A549 (cell line): ENCODE results near the gene UBE2E2. TPM values are rescaled to one million over a fixed set of nuclear protein-coding genes. Genes with fewer than 3 reads are reported as not detected.
A peak's percentile ranks its signal among the peaks of the same experiment; 100 is the strongest.

Source experiments
- ATAC-seq, 2 experiments: fragments of 200-7000 bp in 1 of 2; fragments of >200 bp in 1 of 2; cut with Nextera tagmentation in 1 of 2; cut with Tn5 transposase in 1 of 2; 3 replicates each; pipeline versions ENCODE4 v1.8.0 to v1.9.1; 2018 to 2020; ENCODE audit warnings: mild to moderate bottlenecking in 1 of 2, moderate library complexity in 1 of 2
- CTCF ChIA-PET: fragments of 300-600 bp; sonication (Branson Sonifier 250); formaldehyde crosslinking; extraction: SDS; loops from one replicate; lab custom pipeline; 2021; ENCODE audit warnings: antibody characterized with exemption, inconsistent platforms; lab: Yijun Ruan, JAX
- POLR2A ChIA-PET: fragments of 350-600 bp; formaldehyde crosslinking; extraction: SDS; loops from one replicate; lab custom pipeline; 2021; ENCODE audit warnings: antibody characterized with exemption, inconsistent platforms; lab: Yijun Ruan, JAX
- DNase-seq, 2 experiments: peaks; one replicate each; pipeline versions ENCODE4 v3.0.0 to v3.0.0-alpha.2; 2011 to 2016; ENCODE audit warnings: low read depth in 1 of 2, low spot score in 1 of 2
- FAIRE-seq: peaks from 2 replicates; lab custom pipeline; 2011; peaks lifted over from hg19 to GRCh38; lab: Jason Lieb, UNC
- H3K27ac ChIP-seq, 2 experiments: fragments of >200 bp; sonication (Bioruptor Twin); formaldehyde crosslinking; 3 replicates each; pipeline ENCODE4 v1.5.1; 2016 to 2017
- H3K4me1 ChIP-seq: fragments of >200 bp; sonication (Bioruptor Twin); formaldehyde crosslinking; 3 replicates; pipeline ENCODE4 v1.6.1; 2016
- H3K4me2 ChIP-seq: fragments of >200 bp; sonication (Bioruptor Twin); formaldehyde crosslinking; 3 replicates; pipeline ENCODE4 v1.6.1; 2016
- H3K4me3 ChIP-seq: fragments of >200 bp; sonication (Bioruptor Twin); formaldehyde crosslinking; 3 replicates; pipeline ENCODE4 v1.5.1; 2016
- H3K9me3 ChIP-seq: fragments of >200 bp; sonication (Bioruptor Twin); formaldehyde crosslinking; 3 replicates; pipeline ENCODE4 v1.6.1; 2016
- CBX8 ChIP-seq: fragments of 200-600 bp; sonication (generic); IDR thresholded peaks from 2 replicates; pipeline ENCODE4 v1.6.1; 2016
- CEBPB ChIP-seq, 2 experiments: fragments of >200 bp in 1 of 2; sonication (Bioruptor Twin) in 1 of 2; formaldehyde crosslinking in 1 of 2; IDR thresholded peaks; 2 replicates each; pipeline ENCODE4 v1.6.1; 2012 to 2016
- CHD2 ChIP-seq: fragments of 150-350 bp; IDR thresholded peaks from 2 replicates; pipeline ENCODE4 v1.6.1; 2014; ENCODE audit warnings: low read length; ENCODE audit not compliant: partially characterized antibody
- CHD4 ChIP-seq: fragments of 200-600 bp; sonication (generic); IDR thresholded peaks from 2 replicates; pipeline ENCODE4 v1.6.1; 2016; ENCODE audit warnings: antibody characterized with exemption, mild to moderate bottlenecking, borderline replicate concordance
- CTCF ChIP-seq: fragments of >200 bp; sonication (Bioruptor Twin); formaldehyde crosslinking; IDR thresholded peaks from 3 replicates; pipeline ENCODE4 v1.5.1; 2016
- E2F6 ChIP-seq: IDR thresholded peaks from 2 replicates; pipeline ENCODE4 v1.6.1; 2012; ENCODE audit warnings: low read depth, borderline replicate concordance
- EHF ChIP-seq: fragments of 250-450 bp; sonication (Bioruptor Pico); IDR thresholded peaks from 2 replicates; pipeline ENCODE4 v1.5.0; 2020; ENCODE audit warnings: mild to moderate bottlenecking
- EP300 ChIP-seq, 2 experiments: fragments of >200 bp; sonication (Bioruptor Twin); formaldehyde crosslinking; IDR thresholded peaks; 2 replicates in 1 of 2; 3 replicates in 1 of 2; pipeline ENCODE4 v1.6.1; 2016 to 2017
- HEYL ChIP-seq: fragments of 250-450 bp; sonication (Bioruptor Pico); IDR thresholded peaks from 2 replicates; pipeline ENCODE4 v1.8.0; 2021; ENCODE audit warnings: mild to moderate bottlenecking, moderate library complexity
- HOXB5 ChIP-seq: fragments of 250-450 bp; sonication (Bioruptor Pico); IDR thresholded peaks from 2 replicates; pipeline ENCODE4 v1.5.0; 2020; ENCODE audit warnings: mild to moderate bottlenecking, moderate library complexity
- KDM5A ChIP-seq: fragments of 200-600 bp; sonication (generic); IDR thresholded peaks from 2 replicates; pipeline ENCODE4 v1.6.1; 2016; ENCODE audit warnings: antibody characterized with exemption, mild to moderate bottlenecking
- MAFK ChIP-seq: fragments of 450-650 bp; IDR thresholded peaks from 2 replicates; pipeline ENCODE4 v1.6.1; 2014; ENCODE audit not compliant: partially characterized antibody
- NR3C1 ChIP-seq: fragments of >200 bp; sonication (Bioruptor Twin); formaldehyde crosslinking; IDR thresholded peaks from 3 replicates; pipeline ENCODE4 v1.6.1; 2017
- RARB ChIP-seq: fragments of 250-450 bp; sonication (Bioruptor Pico); IDR thresholded peaks from 2 replicates; pipeline ENCODE4 v1.8.0; 2021; ENCODE audit warnings: mild to moderate bottlenecking, moderate library complexity
- RFX5 ChIP-seq: fragments of 450-650 bp; IDR thresholded peaks from 2 replicates; pipeline ENCODE4 v1.7.1; 2014; ENCODE audit warnings: antibody characterized with exemption, mild to moderate bottlenecking, moderate library complexity
- TFCP2L1 ChIP-seq: fragments of 250-450 bp; sonication (Bioruptor Pico); IDR thresholded peaks from 2 replicates; pipeline ENCODE4 v1.5.0; 2021; ENCODE audit warnings: mild to moderate bottlenecking
- ZC3H11A ChIP-seq: fragments of 450-650 bp; IDR thresholded peaks from 2 replicates; pipeline ENCODE4 v1.6.1; 2014; ENCODE audit warnings: antibody characterized with exemption, mild to moderate bottlenecking
- ZNF302 ChIP-seq: fragments of 250-450 bp; sonication (Bioruptor Pico); IDR thresholded peaks from 2 replicates; pipeline ENCODE4 v1.9.0; 2021; ENCODE audit warnings: inconsistent platforms, mild to moderate bottlenecking, moderate library complexity
- ZSCAN20 ChIP-seq: fragments of 250-450 bp; sonication (Bioruptor Pico); IDR thresholded peaks from 2 replicates; pipeline ENCODE4 v1.8.0; 2022; ENCODE audit warnings: mild to moderate bottlenecking, moderate library complexity
- whole genome bisulfite sequencing: methylation state at CpG from one replicate; pipeline ENCODE4 v1.1.6; 2017; ENCODE audit errors: missing lambda C conversion rate; 5-methylcytosine and 5-hydroxymethylcytosine counted together
- polyA plus RNA-seq, 4 experiments: library from polyadenylated mRNA; depleted of rRNA in 3 of 4; stranded (reverse); fragments of >200 nt; fragmentation: RNase III in 1 of 4; extraction: RNeasy Plus Mini Kit Qiagen cat#74134 plus additional on column Dnase treatment in 1 of 4; gene quantifications; 2 replicates in 3 of 4; 3 replicates in 1 of 4; pipeline ENCODE4 v1.2.3, GENCODE V29; 2011 to 2017
- TF ChIP-seq, protein P1 (sequence below): fragments of 200-600 bp; sonication (generic); IDR thresholded peaks from 2 replicates; pipeline ENCODE4 v1.6.1; 2016; ENCODE audit warnings: antibody characterized with exemption, mild to moderate bottlenecking, moderate library complexity

The UBE2E2 gene
- polyA plus RNA-seq, 2 of the 4 experiments (the other 2 are of a cell fraction) = 28.3 to 56.1 TPM

DNA sequence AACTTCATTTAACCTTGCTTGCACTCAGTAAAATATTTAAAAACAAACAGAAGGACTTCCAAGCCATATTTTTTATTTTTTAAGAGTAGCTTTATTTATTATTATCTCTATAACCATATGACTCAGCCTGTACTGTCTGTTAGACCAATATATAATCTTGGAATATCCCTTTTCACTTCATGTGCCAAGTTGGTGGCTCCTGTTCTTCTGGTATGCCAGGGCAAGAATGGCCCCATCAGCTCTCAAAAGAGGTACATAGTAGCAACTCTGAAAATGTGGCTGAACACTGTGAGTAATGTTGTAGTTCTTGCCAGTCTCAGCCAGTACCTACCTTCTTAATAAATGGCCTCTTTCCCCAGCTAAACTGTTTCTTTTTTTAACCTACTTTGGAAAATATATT is 345.6 kb downstream of the UBE2E2 start:
- Histone ChIP-seq H3K4me2 (0 out of 3 replicates have a peak overlapping the region, but pooled peaks have one; percentile 15), H3K27ac (no peak overlapping the region), H3K9me3 (no peaks in the 10 kb centered on the region)
- no peak for DNase-seq
- no peak for FAIRE-seq
- no peak for ATAC-seq
- POLR2A ChIA-PET = no interaction called here
- TF ChIP-seq CHD4 (no peak), NR3C1 (no peak), EP300 (IDR thresholded peaks at IDR 0.05) (no peak), CHD2 (no peak), HOXB5 (CRISPR knock-in tag) (no peak), ZSCAN20 (CRISPR knock-in tag) (no peak), CEBPB (IDR thresholded peaks at IDR 0.05) (no peak), ZC3H11A (no peak)
- TF ChIP-seq, protein P1, sequence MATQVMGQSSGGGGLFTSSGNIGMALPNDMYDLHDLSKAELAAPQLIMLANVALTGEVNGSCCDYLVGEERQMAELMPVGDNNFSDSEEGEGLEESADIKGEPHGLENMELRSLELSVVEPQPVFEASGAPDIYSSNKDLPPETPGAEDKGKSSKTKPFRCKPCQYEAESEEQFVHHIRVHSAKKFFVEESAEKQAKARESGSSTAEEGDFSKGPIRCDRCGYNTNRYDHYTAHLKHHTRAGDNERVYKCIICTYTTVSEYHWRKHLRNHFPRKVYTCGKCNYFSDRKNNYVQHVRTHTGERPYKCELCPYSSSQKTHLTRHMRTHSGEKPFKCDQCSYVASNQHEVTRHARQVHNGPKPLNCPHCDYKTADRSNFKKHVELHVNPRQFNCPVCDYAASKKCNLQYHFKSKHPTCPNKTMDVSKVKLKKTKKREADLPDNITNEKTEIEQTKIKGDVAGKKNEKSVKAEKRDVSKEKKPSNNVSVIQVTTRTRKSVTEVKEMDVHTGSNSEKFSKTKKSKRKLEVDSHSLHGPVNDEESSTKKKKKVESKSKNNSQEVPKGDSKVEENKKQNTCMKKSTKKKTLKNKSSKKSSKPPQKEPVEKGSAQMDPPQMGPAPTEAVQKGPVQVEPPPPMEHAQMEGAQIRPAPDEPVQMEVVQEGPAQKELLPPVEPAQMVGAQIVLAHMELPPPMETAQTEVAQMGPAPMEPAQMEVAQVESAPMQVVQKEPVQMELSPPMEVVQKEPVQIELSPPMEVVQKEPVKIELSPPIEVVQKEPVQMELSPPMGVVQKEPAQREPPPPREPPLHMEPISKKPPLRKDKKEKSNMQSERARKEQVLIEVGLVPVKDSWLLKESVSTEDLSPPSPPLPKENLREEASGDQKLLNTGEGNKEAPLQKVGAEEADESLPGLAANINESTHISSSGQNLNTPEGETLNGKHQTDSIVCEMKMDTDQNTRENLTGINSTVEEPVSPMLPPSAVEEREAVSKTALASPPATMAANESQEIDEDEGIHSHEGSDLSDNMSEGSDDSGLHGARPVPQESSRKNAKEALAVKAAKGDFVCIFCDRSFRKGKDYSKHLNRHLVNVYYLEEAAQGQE = no peak
- TF ChIP-seq, all 56 proteins: peak for 0
- Histone ChIP-seq H3K4me1 (peaks cover 27% of the 10 kb centered on the region; the same call in 2 of the 3 replicates), H3K4me3 (no peak overlapping the region)
- CTCF ChIA-PET = no interaction called here

GRCh38 chr3:23549148-23549910 is 346.2 kb downstream of the UBE2E2 start:
- ChIA-PET CTCF (no interaction called here), POLR2A (no interaction called here)
- WGBS = 85% methylated on average over 8 of the region's 8 CpGs
- no peaks in the 10 kb centered on the region for H3K9me3 ChIP-seq
- ATAC-seq (no peak), DNase-seq (peak in 1 of 2 experiments; percentile 7), FAIRE-seq (no peak)
- H3K4me2 ChIP-seq = 0 out of 3 replicates have a peak overlapping the region, but pooled peaks have one; percentile 15
- TF ChIP-seq CBX8 = no peak
- TF ChIP-seq HEYL = no peak
- TF ChIP-seq RARB (CRISPR knock-in tag) = no peak
- no peak for TF ChIP-seq CTCF
- no peak for TF ChIP-seq E2F6
- TF ChIP-seq TFCP2L1 (CRISPR knock-in tag) = no peak
- no peak for TF ChIP-seq KDM5A
- no peak for TF ChIP-seq RFX5
- TF ChIP-seq MAFK = no peak
- TF ChIP-seq EHF = no peak
- no peak for TF ChIP-seq ZNF302 (CRISPR knock-in tag)
- peaks cover 27% of the 10 kb centered on the region; the same call in 2 of the 3 replicates for H3K4me1 ChIP-seq
- H3K4me3 ChIP-seq = no peak overlapping the region
- H3K27ac ChIP-seq = no peak overlapping the region
